Measurements from ENCODE around the gene TRMO.

DNA sequence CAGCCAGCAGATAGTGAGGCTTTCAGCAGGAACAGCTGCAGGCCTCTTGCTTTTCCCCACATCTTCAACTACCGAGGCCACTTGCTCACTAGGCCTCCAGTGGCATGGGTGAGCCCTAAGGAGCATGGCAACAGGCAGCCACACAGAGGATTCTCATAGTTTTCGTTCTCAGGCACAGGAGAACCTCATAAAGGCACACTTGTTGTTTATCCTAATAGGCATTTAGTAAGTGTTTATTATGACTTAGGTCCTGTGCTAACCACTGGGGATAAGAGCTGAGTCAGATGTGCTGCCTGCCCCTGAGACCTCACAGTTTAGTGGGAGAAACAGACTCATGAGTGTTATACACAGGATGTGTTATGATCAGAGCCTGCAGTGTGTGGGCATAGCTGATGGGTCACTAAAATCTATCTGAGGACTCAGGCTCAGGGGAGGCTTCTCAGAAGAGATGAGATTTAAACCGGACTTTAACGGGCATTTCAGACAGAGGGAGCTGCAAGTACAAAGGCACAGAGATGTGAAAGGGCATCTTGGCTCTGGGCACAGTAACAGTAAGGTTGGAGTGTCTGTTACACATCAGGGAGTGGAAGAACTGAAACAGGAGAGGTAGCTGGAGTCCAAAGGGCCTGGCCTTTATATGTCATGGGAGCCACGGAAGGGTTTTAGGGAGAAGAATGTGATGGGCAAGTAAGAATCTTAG lies 36.7 kb upstream of the TRMO start:
- TF ChIP-seq EZH2 (IDR thresholded peaks at IDR 0.05; ENCODE audit: insufficient read depth, poor library complexity, severe bottlenecking): no peak
- TF ChIP-seq EZH2phosphoT487 (IDR thresholded peaks at IDR 0.05; ENCODE audit: insufficient read depth, low read depth): no peak

Measured in GM23248 (cell line).